ENCODE measurements around the gene LYL1. TPM values are rescaled to one million over a fixed set of nuclear protein-coding genes. Genes with fewer than 3 reads are reported as not detected.
A peak's percentile ranks its signal among the peaks of the same experiment; 100 is the strongest.

The LYL1 gene
- total and polyA plus RNA-seq, 2 of the 4 experiments (the other 2 are of a cell fraction): 0.36 to 0.39 TPM

DNA sequence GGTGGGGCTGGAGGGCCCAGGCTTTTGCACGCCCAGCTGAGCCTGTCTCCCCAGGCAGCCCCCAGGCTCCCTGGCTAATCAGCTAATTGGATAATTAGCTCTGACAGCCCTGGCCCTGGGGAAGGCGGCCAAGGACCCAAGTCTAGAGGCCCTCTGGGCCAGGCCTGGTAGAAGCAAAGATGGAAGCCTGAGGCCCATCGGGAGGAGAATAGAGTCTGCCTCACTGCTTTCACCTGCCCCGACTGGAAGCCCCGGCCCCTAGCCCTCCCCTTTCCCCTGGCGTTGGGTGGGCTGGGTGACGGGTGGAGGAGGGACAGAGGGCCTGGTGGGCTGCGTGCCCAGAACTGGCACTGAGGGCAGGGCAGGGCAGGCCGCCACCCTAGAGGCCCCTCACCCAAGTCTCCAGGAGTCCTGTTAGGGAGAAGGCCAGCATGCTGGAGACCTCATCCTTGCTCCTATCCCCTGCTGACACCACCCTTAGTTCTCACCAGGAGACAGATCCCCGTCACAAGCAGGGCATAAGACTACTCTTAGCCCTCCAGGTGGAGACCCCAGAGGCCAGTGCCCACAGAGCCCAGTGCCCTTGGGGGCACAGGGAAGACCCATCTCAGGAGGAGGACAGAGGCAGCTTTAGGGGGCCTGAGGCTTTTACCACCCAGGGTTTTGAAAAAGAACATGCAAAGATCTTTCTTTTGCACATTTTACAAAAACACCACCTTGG lies 12.0 kb downstream of the LYL1 start:
- no peak overlapping the region for H3K4ac ChIP-seq (ENCODE audit: low read depth, low read length)
- H2BK120ac ChIP-seq (ENCODE audit: low read depth, low read length): no peak overlapping the region
- peaks cover 9% of the 10 kb centered on the region; the same call in 1 of the 2 replicates for H3K4me1 ChIP-seq (ENCODE audit: control insufficient read depth, insufficient read depth, low read length)
- H3K23ac ChIP-seq (ENCODE audit: low read depth, low read length): no peak overlapping the region
- no peak overlapping the region for H4K91ac ChIP-seq (ENCODE audit: insufficient read depth, low read depth, low read length)
- no peak overlapping the region for H2AFZ ChIP-seq (replicated peaks; ENCODE audit: low read length, poor library complexity)
- H3K9me3 ChIP-seq (ENCODE audit: control insufficient read depth, insufficient read depth, low read length): no peaks in the 10 kb centered on the region
- H3K27ac ChIP-seq (ENCODE audit: insufficient read depth, low read length): no peak overlapping the region
- no peak overlapping the region for H4K5ac ChIP-seq (ENCODE audit: low read depth, low read length)
- H3K4me2 ChIP-seq (ENCODE audit: low read depth, low read length): no peak overlapping the region
- no peak overlapping the region for H3K18ac ChIP-seq (ENCODE audit: low read depth, low read length)
- DNase-seq (no peak), ATAC-seq (ENCODE audit: low read depth) (no peak)
- H2BK15ac ChIP-seq (ENCODE audit: low read depth, low read length): no peak overlapping the region
- no peak overlapping the region for H3K56ac ChIP-seq (ENCODE audit: extremely low read depth, insufficient read depth, low read length)
- TF ChIP-seq MXI1 (IDR thresholded peaks at IDR 0.05; ENCODE audit: borderline replicate concordance, low read depth, low read length) (no peak), BHLHE40 (IDR thresholded peaks at IDR 0.05; ENCODE audit: low read depth, low read length) (no peak), SMC3 (IDR thresholded peaks at IDR 0.05; ENCODE audit: low read depth, low read length) (no peak), MAZ (IDR thresholded peaks at IDR 0.05; ENCODE audit: borderline replicate concordance, low read depth, low read length) (no peak), CTCF (conservative IDR thresholded peaks at IDR 0.05; ENCODE audit: low read depth, low read length) (no peak), CHD1 (IDR thresholded peaks at IDR 0.05; ENCODE audit: low read depth, low read length) (no peak)
- TF ChIP-seq, protein P1, sequence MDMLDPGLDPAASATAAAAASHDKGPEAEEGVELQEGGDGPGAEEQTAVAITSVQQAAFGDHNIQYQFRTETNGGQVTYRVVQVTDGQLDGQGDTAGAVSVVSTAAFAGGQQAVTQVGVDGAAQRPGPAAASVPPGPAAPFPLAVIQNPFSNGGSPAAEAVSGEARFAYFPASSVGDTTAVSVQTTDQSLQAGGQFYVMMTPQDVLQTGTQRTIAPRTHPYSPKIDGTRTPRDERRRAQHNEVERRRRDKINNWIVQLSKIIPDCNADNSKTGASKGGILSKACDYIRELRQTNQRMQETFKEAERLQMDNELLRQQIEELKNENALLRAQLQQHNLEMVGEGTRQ (IDR thresholded peaks at IDR 0.05; ENCODE audit: low read depth, low read length): no peak
- TF ChIP-seq, protein P2, sequence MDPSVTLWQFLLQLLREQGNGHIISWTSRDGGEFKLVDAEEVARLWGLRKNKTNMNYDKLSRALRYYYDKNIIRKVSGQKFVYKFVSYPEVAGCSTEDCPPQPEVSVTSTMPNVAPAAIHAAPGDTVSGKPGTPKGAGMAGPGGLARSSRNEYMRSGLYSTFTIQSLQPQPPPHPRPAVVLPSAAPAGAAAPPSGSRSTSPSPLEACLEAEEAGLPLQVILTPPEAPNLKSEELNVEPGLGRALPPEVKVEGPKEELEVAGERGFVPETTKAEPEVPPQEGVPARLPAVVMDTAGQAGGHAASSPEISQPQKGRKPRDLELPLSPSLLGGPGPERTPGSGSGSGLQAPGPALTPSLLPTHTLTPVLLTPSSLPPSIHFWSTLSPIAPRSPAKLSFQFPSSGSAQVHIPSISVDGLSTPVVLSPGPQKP (IDR thresholded peaks at IDR 0.05; ENCODE audit: borderline replicate concordance, low read depth, low read length): no peak
- H2BK5ac ChIP-seq (ENCODE audit: low read depth, low read length, poor library complexity, severe bottlenecking): no peak overlapping the region
- H3K27me3 ChIP-seq (ENCODE audit: control insufficient read depth, insufficient read depth, low read length): no peaks in the 10 kb centered on the region
- dilution Hi-C loops (cut with HindIII; ENCODE audit: low sequenced_read_pairs, unreplicated experiment): no loop called here
- CTCF ChIA-PET: interaction anchor here (1.1 to 1.6 kb wide), 3 partner anchors 30 to 113 kb away, joined by 3 to 6 read pairs (median 3); no protein-coding TSS in a partner anchor
- H4K20me1 ChIP-seq (ENCODE audit: insufficient read depth, low read length): peaks cover 15% of the 10 kb centered on the region; the same call in 1 of the 2 replicates
- H3K14ac ChIP-seq (replicated peaks; ENCODE audit: low read depth, low read length): no peak overlapping the region
- no peaks in the 10 kb centered on the region for H3K9me1 ChIP-seq (ENCODE audit: insufficient read depth, low read length)
- intact Hi-C loops (cut with micrococcal nuclease): no loop called here
- in situ Hi-C loops (cut with MboI; ENCODE audit: low sequenced_read_pairs): loop anchor here (5.0 kb wide), 1 partner anchor 108 kb away; no protein-coding TSS in a partner anchor
- no peak overlapping the region for H2AK5ac ChIP-seq (ENCODE audit: low read depth, low read length)
- no TSS peak for BruUV-seq (replicated peaks)
- no CpG with 5 or more reads among the region's 10 CpGs for WGBS, 2 experiments (ENCODE audit: extremely low coverage in 2 of 2, insufficient read length in 1 of 2)
- peak overlapping the region; percentile 12; the same call in 1 of the 2 replicates for H3K9ac ChIP-seq (ENCODE audit: low read depth, low read length)
- no peak overlapping the region for H4K8ac ChIP-seq (ENCODE audit: low read depth in 2 of 2, low read length in 2 of 2)
- H3K4me3 ChIP-seq (ENCODE audit: insufficient read depth, low read depth, low read length): no peak overlapping the region
- H2BK20ac ChIP-seq (ENCODE audit: low read depth, low read length): no peak overlapping the region
- no peak overlapping the region for H2AK9ac ChIP-seq (replicated peaks; ENCODE audit: low read depth, low read length, poor library complexity)
- POLR2A ChIA-PET (ENCODE audit: unreplicated experiment): no interaction called here
- H3K36me3 ChIP-seq (ENCODE audit: control insufficient read depth, insufficient read depth, low read length): peaks cover 37% of the 10 kb centered on the region
- H3K79me1 ChIP-seq (ENCODE audit: low read depth in 1 of 2, low read length in 2 of 2): 0 out of 4 replicates have a peak, but pooled peaks cover 0 to 4% of the 10 kb centered on the region in 2 experiments
